GM18858 (cell line): ENCODE data around the gene AP1M1.

Source experiments
- ATAC-seq: cut with Tn5 transposase; IDR thresholded peaks from one replicate; pipeline ENCODE4 v1.9.1; 2021; ENCODE audit not compliant: unreplicated experiment

AP1M1 gene

GRCh38 chr19:16207063-16207462 is 9.4 kb downstream of the AP1M1 start:
- no peak for ATAC-seq

DNA sequence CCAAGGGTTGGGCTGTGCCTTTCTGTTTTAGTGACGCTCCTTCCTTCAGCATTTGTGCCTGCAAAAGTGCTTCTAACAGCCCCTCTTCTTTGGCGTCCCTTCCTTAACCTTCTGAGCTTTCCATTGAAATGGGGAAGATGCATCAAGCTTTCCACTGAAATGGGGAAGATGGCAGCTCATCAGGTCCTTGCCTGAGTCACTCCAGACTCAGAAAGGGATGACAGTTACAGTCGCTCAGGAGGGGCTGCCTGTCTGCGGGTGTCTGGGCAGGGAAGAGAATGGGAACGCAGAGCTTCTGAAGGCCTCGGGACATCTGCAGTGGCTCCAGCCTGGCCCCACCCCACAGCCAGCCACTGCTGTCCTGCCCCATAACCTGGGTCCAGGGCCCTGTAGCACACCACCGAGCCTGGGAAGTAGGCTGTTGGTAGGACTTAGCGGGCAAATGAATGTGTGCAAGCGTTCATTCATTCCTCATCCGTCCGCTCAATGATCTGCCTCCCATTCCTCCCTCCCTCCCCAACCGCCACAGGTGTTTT is 9.8 kb downstream of the AP1M1 start:
- ATAC-seq: no peak

DNA sequence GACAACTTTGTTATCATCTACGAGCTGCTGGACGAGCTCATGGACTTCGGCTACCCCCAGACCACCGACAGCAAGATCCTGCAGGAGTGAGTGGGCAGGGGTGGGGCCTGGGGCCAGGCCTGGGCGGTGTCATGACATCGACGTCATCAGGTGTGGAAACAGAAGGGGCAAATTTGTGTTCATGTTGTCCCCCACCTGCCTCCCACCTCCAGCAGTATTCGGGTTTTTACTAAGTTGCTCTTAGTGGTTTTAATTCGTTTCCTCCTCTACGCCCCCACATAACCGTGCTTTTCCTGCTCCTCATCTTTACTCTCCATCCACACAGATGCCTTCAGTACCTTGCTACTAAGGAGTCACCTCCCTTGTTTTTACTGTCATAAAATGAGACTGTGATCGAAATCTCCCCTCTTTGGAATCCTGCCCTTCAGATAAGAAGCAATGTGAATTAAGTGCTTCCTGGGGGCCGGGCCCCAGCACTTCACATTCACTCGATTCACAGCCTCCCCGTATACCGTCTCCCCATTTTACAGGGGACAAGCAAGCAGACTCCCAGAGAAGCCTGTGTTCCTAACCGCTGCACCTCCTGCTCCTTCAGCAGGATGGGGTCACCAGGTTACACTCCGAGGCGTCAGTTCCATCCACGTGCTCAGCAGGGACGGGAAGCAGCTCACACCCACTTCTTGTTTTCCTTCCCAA is 10.5 kb downstream of the AP1M1 start:
- no peak for ATAC-seq

DNA sequence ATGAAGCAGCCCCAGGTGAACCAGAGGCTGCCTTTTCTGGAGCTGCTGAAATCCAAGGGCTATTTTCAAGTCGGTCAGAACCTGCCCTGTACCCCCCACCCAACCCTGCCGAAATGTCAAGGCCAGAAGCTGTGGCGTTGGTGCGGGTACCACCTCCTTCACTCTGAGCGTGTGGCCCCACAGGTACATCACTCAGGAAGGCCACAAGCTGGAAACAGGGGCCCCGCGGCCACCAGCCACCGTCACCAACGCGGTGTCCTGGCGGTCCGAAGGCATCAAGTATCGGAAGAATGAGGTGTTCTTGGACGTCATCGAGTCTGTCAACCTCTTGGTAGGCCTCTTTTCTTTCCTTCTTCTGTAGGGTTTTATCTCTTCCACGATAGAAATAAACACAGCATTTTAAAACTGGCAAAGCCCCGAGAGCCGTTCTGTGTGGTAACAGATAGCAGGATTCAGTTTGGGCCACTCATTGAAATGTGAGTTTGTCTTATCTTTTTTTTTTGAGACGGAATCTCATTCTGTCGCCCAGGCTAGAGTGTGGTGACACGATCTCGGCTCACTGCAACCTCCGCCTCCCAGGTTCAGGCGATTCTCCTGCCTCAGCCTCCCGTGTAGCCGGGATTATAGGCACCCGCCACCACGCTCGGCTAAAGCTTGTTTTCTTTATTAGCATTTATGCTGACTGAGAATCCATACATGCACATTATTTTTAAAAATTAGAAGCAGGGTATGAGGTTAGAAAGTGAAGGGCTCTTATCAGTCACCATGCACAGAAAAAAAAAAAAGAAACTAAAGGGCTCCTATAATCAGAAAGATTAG is 11.3 kb downstream of the AP1M1 start:
- no peak for ATAC-seq

DNA sequence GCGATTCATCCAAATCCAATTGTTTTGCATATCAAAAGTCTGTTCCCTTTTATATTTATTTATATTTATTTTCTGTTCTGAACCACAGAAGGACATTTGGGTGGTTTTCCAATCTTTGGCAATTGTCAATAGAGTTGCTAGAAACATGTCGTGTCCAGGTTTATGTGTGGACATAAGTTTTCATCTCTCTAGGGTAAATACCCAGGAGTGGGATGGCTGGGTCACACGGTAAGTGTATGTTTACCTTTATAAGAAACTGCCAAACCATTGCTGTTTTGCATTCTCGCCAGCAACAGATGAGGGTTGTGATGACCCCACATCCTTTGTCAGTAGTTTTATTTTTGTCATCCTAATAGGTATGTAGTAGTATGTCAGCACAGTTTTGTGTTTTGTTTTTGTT is 12.5 kb downstream of the AP1M1 start:
- no peak for ATAC-seq

- no peak for ATAC-seq
These were observed 15.4 kb downstream of the AP1M1 start for GRCh38 chr19:16213076-16213475.

GRCh38 chr19:16216744-16217670 is 19.3 kb downstream of the AP1M1 start:
- ATAC-seq: no peak

- ATAC-seq: no peak
These were observed 20.2 kb downstream of the AP1M1 start for GRCh38 chr19:16217716-16218451.

GRCh38 chr19:16218851-16219250 is 21.1 kb downstream of the AP1M1 start:
- ATAC-seq: no peak

DNA sequence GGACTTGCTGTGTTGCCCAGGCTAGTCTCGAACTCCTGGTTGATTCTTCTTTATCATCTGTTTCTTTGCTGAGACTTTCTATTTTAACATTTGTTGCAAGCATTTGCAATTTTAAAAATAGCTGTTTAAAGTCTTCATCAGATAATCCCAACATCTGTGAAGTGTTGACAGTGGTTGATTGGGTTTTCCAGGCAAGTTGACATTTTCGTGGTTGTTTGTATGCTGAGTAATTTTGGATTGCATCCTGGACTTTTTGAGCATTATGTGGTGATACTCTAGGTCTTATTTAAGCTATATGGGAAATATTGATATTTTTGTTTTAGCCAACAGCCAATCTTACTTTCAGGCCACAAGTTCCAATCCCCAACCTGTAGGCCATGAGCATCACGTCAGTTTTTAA is 25.1 kb downstream of the AP1M1 start:
- no peak for ATAC-seq

DNA sequence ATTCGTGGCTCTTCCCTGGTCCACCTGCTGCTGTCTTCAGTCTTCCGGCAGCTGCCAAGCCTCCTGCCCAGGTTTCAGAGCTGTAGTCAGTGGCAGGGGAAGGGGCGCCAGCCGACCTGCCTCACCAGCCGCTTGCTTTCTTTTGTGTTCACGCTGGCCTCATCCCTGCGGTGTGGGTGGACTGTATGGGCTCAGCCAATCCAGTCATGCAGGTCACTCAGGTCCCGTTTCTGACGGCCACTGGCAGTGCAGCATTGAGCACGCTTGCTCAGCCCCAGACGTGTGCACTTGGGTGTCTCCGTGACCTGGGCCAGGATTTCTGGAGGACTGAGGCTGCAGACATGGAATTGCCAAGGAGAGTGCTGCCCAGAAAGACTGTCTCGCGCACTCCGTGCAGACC is 26.0 kb downstream of the AP1M1 start:
- no peak for ATAC-seq

GRCh38 chr19:16224293-16225045 is 26.8 kb downstream of the AP1M1 start:
- no peak for ATAC-seq

DNA sequence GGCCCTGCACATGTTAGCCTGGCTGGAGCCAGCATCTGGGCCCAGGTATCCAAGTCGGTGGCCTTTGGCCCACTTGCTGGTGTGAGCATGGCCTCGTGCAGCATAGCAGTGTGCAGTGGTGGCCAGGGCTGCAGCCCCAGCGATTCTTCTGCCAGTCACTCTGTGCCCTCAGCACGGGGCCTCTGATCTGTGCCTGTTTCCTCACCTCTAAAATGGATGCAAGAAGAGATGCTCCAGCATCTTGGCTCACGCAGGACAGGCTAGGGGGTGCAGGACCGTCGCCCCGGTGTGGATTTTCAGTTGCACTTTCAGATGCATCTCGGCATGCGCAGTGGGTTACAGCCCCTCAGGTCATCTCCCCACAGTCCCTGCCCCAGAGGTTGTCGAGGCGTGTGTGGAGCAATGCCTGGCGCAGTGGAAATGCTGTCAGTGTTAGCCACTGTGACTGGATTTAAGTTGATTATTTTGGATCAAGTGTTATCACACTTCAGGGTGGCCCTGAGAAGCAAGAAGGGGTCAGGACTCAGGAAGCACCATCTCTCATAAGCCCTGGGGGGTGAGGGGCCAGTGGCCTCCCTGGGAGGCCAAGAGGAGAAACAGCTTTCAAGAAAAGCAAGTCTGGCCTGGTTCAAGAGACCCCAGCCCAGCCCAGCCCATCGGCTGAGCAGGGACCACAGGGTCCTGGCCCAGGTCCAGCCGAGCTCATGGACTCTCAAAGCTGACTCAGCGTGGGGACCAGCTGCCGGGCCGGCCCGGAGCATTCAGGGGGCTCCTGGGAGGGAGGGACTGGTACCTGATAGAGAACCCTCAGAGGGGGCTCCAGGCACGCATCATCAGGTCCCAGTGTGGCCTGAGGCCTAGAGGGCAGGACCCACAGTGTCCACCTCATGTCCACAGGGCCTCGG is 27.8 kb downstream of the AP1M1 start:
- no peak for ATAC-seq

DNA sequence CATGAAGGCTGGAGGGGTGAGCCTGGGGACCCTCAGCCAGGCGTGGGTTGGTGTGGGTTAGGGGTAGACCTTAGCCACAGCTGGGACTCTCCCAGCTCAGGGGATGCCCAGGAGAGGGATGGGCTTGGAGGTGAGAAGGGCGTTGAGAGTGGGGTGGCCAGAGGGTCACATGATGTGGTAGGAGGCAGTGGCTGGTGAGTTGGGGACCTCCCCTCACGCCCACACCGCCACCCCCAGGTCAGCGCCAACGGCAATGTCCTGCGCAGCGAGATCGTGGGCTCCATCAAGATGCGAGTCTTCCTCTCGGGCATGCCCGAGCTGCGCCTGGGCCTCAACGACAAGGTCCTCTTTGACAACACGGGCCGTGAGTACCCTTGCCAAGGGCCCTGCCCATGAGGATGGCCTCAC is 28.5 kb downstream of the AP1M1 start:
- no peak for ATAC-seq

DNA sequence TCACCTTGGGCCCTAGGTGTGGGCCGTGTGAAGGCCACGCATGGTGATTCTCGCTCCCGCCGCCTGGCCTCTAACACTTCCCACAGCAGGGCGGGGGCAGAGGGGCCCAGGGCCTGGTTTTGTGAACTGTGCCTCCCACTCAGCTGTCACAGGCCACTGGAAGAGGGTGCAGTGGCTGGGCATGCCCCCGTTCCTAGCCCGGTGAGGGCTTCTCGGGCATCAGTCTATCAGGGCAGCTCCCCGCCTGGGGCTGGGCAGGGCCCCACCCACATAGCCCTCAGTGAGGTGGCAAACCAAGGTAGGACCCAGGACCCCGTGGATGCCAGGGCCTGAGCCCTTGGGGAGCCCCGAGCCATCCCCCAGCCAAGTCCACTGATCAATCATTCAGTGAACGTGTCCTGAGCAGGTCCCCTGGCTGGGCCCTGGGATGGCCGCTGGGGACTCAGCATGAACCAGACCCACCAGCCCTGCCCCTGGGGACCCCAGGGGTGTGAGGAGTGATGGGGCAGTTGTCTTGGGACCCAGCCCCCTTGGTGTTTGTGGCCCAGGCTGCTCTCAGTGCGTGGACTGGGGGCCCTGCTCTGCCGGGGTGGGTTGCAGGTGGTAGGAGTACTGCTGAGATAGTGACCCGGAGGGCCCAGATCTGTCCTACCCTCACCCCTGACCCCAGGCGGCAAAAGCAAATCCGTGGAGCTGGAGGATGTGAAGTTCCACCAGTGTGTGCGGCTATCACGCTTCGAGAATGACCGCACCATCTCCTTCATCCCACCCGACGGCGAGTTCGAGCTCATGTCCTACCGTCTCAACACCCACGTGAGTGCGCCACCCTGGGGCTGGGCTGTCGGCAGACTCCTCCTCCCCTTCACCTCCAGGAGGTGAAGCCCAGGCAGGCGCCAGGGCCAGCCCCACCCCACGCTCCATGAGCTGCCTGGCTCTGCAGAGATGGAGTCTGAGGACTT is 29.4 kb downstream of the AP1M1 start:
- no peak for ATAC-seq

DNA sequence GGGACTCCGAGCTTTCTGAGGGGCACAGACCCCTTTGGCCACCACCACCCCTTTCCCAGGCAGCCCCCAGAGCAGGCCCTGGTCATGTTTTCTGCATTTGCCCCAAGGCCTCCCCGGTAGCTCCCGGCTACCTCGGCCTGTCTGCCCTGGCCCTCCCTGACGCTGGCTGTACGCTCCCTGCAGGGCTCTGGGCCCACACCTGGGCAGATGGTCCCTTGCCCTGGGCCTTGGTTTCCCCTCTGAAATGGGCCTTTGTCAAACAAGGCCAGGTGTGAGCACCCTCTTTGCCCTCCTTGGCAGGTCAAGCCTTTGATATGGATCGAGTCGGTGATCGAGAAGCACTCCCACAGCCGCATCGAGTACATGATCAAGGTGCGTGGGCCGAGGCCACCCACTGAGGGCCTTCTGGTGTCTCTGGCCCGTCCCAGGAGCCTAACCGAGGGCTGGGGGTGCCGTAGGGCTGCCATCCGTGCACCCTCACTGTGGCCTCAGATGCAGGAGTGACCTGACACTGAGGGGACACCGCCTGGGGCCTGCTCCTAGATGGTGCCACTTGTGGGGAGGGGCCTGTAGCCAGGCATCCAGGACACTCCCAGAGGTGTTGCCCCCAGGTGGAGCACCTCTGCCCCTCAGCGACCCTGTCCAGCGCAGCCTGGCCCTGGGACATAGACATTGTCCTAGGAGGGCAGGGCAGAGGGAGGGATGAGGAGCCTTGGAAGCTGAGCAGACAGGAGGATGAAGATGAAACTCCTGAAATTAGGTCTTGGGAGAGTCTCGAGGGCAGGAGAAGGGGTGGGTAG is 30.3 kb downstream of the AP1M1 start:
- no peak for ATAC-seq
